H1 (cell line): ENCODE data around the gene CADM2. TPM values are rescaled to one million over a fixed set of nuclear protein-coding genes. Genes with fewer than 3 reads are reported as not detected.

Experiments
- KDM4A ChIP-seq: IDR thresholded peaks from one replicate; pipeline ENCODE4 v1.7.1; 2012; ENCODE audit warnings: low read depth, mild to moderate bottlenecking, moderate library complexity, low read length, inconsistent platforms; ENCODE audit not compliant: severe bottlenecking
- KDM5A ChIP-seq: fragments of 200-600 bp; IDR thresholded peaks from 2 replicates; pipeline ENCODE4 v1.7.1; 2012; ENCODE audit warnings: mild to moderate bottlenecking, low read length, inconsistent platforms, mixed read lengths
- SIRT6 ChIP-seq: IDR thresholded peaks from one replicate; pipeline ENCODE4 v1.7.1; 2012; ENCODE audit warnings: low read length, inconsistent platforms
- TAF1 ChIP-seq: IDR thresholded peaks from 2 replicates; pipeline ENCODE4 v1.6.1; 2011; ENCODE audit warnings: mild to moderate bottlenecking, low read depth, low read length
- polyA plus RNA-seq, 7 experiments: library from polyadenylated mRNA; depleted of rRNA in 3 of 7; stranded (reverse) in 5 of 7; unstranded in 2 of 7; fragments of >200 nt in 5 of 7; fragments of 200-250 nt in 2 of 7; gene quantifications; 1 replicate in 5 of 7; 2 replicates in 1 of 7; 4 replicates in 1 of 7; pipeline versions ENCODE4 v1.2.1 to v1.2.3, GENCODE V29; 2011 to 2013; ENCODE audit warnings: missing spikeins in 2 of 7, mixed read lengths in 2 of 7
- total RNA-seq: library from RNA; stranded (reverse); fragmentation: NEBNext Ultra II Directional; extraction: Animal tissue kit (Norgen Biotek cat#: 25700); gene quantifications from 2 replicates; pipeline ENCODE4 v1.2.1, GENCODE V29; 2021
- TF ChIP-seq, protein P1 (sequence below): fragments of 300-600 bp; sonication (generic); IDR thresholded peaks from 2 replicates; pipeline ENCODE4 v1.7.1; 2012; ENCODE audit warnings: low read length, moderate library complexity, mild to moderate bottlenecking, inconsistent platforms; ENCODE audit not compliant: insufficient replicate concordance

Gene CADM2
- total and polyA plus RNA-seq, 2 of the 8 experiments (the other 6 are each of a cell fraction or from before 2014, with no cell fraction given), result 14.9 to 20.9 TPM

- TF ChIP-seq, protein P1, sequence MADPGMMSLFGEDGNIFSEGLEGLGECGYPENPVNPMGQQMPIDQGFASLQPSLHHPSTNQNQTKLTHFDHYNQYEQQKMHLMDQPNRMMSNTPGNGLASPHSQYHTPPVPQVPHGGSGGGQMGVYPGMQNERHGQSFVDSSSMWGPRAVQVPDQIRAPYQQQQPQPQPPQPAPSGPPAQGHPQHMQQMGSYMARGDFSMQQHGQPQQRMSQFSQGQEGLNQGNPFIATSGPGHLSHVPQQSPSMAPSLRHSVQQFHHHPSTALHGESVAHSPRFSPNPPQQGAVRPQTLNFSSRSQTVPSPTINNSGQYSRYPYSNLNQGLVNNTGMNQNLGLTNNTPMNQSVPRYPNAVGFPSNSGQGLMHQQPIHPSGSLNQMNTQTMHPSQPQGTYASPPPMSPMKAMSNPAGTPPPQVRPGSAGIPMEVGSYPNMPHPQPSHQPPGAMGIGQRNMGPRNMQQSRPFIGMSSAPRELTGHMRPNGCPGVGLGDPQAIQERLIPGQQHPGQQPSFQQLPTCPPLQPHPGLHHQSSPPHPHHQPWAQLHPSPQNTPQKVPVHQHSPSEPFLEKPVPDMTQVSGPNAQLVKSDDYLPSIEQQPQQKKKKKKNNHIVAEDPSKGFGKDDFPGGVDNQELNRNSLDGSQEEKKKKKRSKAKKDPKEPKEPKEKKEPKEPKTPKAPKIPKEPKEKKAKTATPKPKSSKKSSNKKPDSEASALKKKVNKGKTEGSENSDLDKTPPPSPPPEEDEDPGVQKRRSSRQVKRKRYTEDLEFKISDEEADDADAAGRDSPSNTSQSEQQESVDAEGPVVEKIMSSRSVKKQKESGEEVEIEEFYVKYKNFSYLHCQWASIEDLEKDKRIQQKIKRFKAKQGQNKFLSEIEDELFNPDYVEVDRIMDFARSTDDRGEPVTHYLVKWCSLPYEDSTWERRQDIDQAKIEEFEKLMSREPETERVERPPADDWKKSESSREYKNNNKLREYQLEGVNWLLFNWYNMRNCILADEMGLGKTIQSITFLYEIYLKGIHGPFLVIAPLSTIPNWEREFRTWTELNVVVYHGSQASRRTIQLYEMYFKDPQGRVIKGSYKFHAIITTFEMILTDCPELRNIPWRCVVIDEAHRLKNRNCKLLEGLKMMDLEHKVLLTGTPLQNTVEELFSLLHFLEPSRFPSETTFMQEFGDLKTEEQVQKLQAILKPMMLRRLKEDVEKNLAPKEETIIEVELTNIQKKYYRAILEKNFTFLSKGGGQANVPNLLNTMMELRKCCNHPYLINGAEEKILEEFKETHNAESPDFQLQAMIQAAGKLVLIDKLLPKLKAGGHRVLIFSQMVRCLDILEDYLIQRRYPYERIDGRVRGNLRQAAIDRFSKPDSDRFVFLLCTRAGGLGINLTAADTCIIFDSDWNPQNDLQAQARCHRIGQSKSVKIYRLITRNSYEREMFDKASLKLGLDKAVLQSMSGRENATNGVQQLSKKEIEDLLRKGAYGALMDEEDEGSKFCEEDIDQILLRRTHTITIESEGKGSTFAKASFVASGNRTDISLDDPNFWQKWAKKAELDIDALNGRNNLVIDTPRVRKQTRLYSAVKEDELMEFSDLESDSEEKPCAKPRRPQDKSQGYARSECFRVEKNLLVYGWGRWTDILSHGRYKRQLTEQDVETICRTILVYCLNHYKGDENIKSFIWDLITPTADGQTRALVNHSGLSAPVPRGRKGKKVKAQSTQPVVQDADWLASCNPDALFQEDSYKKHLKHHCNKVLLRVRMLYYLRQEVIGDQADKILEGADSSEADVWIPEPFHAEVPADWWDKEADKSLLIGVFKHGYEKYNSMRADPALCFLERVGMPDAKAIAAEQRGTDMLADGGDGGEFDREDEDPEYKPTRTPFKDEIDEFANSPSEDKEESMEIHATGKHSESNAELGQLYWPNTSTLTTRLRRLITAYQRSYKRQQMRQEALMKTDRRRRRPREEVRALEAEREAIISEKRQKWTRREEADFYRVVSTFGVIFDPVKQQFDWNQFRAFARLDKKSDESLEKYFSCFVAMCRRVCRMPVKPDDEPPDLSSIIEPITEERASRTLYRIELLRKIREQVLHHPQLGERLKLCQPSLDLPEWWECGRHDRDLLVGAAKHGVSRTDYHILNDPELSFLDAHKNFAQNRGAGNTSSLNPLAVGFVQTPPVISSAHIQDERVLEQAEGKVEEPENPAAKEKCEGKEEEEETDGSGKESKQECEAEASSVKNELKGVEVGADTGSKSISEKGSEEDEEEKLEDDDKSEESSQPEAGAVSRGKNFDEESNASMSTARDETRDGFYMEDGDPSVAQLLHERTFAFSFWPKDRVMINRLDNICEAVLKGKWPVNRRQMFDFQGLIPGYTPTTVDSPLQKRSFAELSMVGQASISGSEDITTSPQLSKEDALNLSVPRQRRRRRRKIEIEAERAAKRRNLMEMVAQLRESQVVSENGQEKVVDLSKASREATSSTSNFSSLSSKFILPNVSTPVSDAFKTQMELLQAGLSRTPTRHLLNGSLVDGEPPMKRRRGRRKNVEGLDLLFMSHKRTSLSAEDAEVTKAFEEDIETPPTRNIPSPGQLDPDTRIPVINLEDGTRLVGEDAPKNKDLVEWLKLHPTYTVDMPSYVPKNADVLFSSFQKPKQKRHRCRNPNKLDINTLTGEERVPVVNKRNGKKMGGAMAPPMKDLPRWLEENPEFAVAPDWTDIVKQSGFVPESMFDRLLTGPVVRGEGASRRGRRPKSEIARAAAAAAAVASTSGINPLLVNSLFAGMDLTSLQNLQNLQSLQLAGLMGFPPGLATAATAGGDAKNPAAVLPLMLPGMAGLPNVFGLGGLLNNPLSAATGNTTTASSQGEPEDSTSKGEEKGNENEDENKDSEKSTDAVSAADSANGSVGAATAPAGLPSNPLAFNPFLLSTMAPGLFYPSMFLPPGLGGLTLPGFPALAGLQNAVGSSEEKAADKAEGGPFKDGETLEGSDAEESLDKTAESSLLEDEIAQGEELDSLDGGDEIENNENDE, result no peak
- no peak for TF ChIP-seq KDM4A
- no peak for TF ChIP-seq KDM5A
- no peak for TF ChIP-seq SIRT6
- no peak for TF ChIP-seq TAF1
- TF ChIP-seq, all 59 proteins: peak for 0
Measured at GRCh38 chr3:84980456-84980855, 21.7 kb downstream of the CADM2 start (continued).
